ENCODE data around the gene HOXC6.

The HOXC6 gene

GRCh38 chr12:53990311-53991076 lies 37.7 kb upstream of the HOXC6 start:
- DNase-seq (ENCODE audit: low spot score): no peak

- no peak for DNase-seq (ENCODE audit: low spot score)
These were observed 37.2 kb upstream of the HOXC6 start for GRCh38 chr12:53991077-53991460.

GRCh38 chr12:53992377-53992889 lies 35.8 kb upstream of the HOXC6 start:
- no peak for DNase-seq (ENCODE audit: low spot score)

GRCh38 chr12:53993162-53994008 lies 34.9 kb upstream of the HOXC6 start:
- no peak for DNase-seq (ENCODE audit: low spot score)

GRCh38 chr12:53994009-53994263 lies 34.3 kb upstream of the HOXC6 start:
- no peak for DNase-seq (ENCODE audit: low spot score)

- no peak for DNase-seq (ENCODE audit: low spot score)
These were observed 33.8 kb upstream of the HOXC6 start for GRCh38 chr12:53994264-53995001.

GRCh38 chr12:53995002-53995377 lies 33.2 kb upstream of the HOXC6 start:
- DNase-seq (ENCODE audit: low spot score): no peak

- DNase-seq (ENCODE audit: low spot score): peak; percentile 83
These were observed 32.6 kb upstream of the HOXC6 start for GRCh38 chr12:53995378-53996239.

- DNase-seq (ENCODE audit: low spot score): no peak
These were observed 31.7 kb upstream of the HOXC6 start for GRCh38 chr12:53996240-53997203.

- DNase-seq (ENCODE audit: low spot score): no peak
These were observed 30.8 kb upstream of the HOXC6 start for GRCh38 chr12:53997204-53998109.

- no peak for DNase-seq (ENCODE audit: low spot score)
These were observed 29.9 kb upstream of the HOXC6 start for GRCh38 chr12:53998110-53998899.

GRCh38 chr12:53998900-53999236 lies 29.4 kb upstream of the HOXC6 start:
- no peak for DNase-seq (ENCODE audit: low spot score)

GRCh38 chr12:53999559-54000115 lies 28.6 kb upstream of the HOXC6 start:
- peak; percentile 95 for DNase-seq (ENCODE audit: low spot score)

- DNase-seq (ENCODE audit: low spot score): no peak
These were observed 27.8 kb upstream of the HOXC6 start, which contains the start of gene HOXC9 for GRCh38 chr12:54000116-54001114. HOXC9 (plus strand) TSS chr12:54000161; CDS start chr12:54000189, 28 bp downstream.

GRCh38 chr12:54001283-54002187 lies 26.7 kb upstream of the HOXC6 start:
- DNase-seq (ENCODE audit: low spot score): no peak

Measured in HuH-7 (cell line).